H1 (cell line): ENCODE measurements around the gene FAM181A. TPM values are rescaled to one million over a fixed set of nuclear protein-coding genes. Genes with fewer than 3 reads are reported as not detected.
A peak's percentile ranks its signal among the peaks of the same experiment; 100 is the strongest.

Experiments used
- CTCF ChIA-PET: fragments of 300-600 bp; sonication (Branson Sonifier 250); formaldehyde crosslinking; loops from one replicate; lab custom pipeline; 2021; ENCODE audit not compliant: partially characterized antibody; lab: Charles Lee
- POLR2A ChIA-PET: fragments of 300-600 bp; sonication (Branson Sonifier 250); formaldehyde crosslinking; loops from one replicate; lab custom pipeline; 2021; ENCODE audit warnings: inconsistent platforms; ENCODE audit not compliant: partially characterized antibody; lab: Charles Lee
- DNase-seq, 2 experiments: peaks; one replicate each; pipeline versions ENCODE4 v3.0.0 to v3.0.0-alpha.2; 2010 to 2022; ENCODE audit warnings: low spot score in 2 of 2, low read depth in 1 of 2, mixed read lengths in 1 of 2
- FAIRE-seq: peaks from 2 replicates; lab custom pipeline; 2011; peaks lifted over from hg19 to GRCh38; lab: Jason Lieb, UNC
- H2AFZ ChIP-seq: 2 replicates; pipeline ENCODE4 v1.8.1; 2012; ENCODE audit warnings: low read length, inconsistent platforms
- H2AK5ac ChIP-seq: 2 replicates; pipeline ENCODE4 v1.6.1; 2013; ENCODE audit warnings: low read depth, low read length
- H2BK120ac ChIP-seq: replicated peaks from 2 replicates; pipeline ENCODE3; 2013; ENCODE audit warnings: low read depth, low read length, inconsistent platforms
- H2BK12ac ChIP-seq: 2 replicates; pipeline ENCODE4 v1.6.1; 2013; ENCODE audit warnings: low read depth, low read length
- H2BK15ac ChIP-seq: 2 replicates; pipeline ENCODE4 v1.6.1; 2013; ENCODE audit warnings: low read length
- H2BK20ac ChIP-seq: 2 replicates; pipeline ENCODE4 v1.6.1; 2013; ENCODE audit warnings: low read length
- H2BK5ac ChIP-seq: 2 replicates; pipeline ENCODE4 v1.6.1; 2013; ENCODE audit warnings: low read depth, low read length
- H3K14ac ChIP-seq: 2 replicates; pipeline ENCODE4 v1.6.1; 2013; ENCODE audit warnings: inconsistent platforms; ENCODE audit not compliant: insufficient read length
- H3K18ac ChIP-seq: 2 replicates; pipeline ENCODE4 v1.6.1; 2013; ENCODE audit warnings: low read length; ENCODE audit errors: extremely low read depth
- H3K23ac ChIP-seq: 2 replicates; pipeline ENCODE4 v1.6.1; 2013; ENCODE audit warnings: inconsistent platforms; ENCODE audit not compliant: insufficient read length
- H3K23me2 ChIP-seq: 2 replicates; pipeline ENCODE4 v1.6.1; 2013; ENCODE audit warnings: low read depth, low read length
- H3K27ac ChIP-seq: 2 replicates; pipeline ENCODE4 v1.6.1; 2011; ENCODE audit warnings: low read depth, low read length, inconsistent platforms
- H3K27me3 ChIP-seq, 4 experiments: replicated peaks in 1 of 4; 1 replicate in 1 of 4; 2 replicates in 3 of 4; pipeline versions ENCODE4 v1.6.1 to v1.8.1; 2011 to 2013; ENCODE audit warnings: low read length in 3 of 4, mild to moderate bottlenecking in 3 of 4, inconsistent platforms in 2 of 4, mixed read lengths in 2 of 4, moderate library complexity in 1 of 4; ENCODE audit not compliant: control insufficient read depth in 3 of 4, insufficient read depth in 3 of 4; ENCODE audit errors: extremely low read depth in 1 of 4
- H3K36me3 ChIP-seq, 4 experiments: 2 replicates each; pipeline versions ENCODE4 v1.6.1 to v1.8.1; 2011 to 2013; ENCODE audit warnings: mild to moderate bottlenecking in 4 of 4, low read length in 3 of 4, moderate library complexity in 2 of 4, control low read depth in 1 of 4, inconsistent platforms in 1 of 4; ENCODE audit not compliant: insufficient read depth in 4 of 4, control insufficient read depth in 2 of 4
- H3K4ac ChIP-seq: replicated peaks from 2 replicates; pipeline ENCODE3; 2013; ENCODE audit warnings: low read length, low read depth, mixed read lengths, inconsistent platforms; ENCODE audit not compliant: insufficient read length
- H3K4me1 ChIP-seq, 4 experiments: replicated peaks in 1 of 4; 1 replicate in 1 of 4; 2 replicates in 3 of 4; pipeline versions ENCODE4 v1.6.1 to v1.8.1; 2011 to 2013; ENCODE audit warnings: low read length in 3 of 4, inconsistent platforms in 2 of 4, mixed read lengths in 1 of 4; ENCODE audit not compliant: insufficient read depth in 4 of 4, control insufficient read depth in 3 of 4
- H3K4me2 ChIP-seq, 2 experiments: 2 replicates each; pipeline versions ENCODE4 v1.6.1 to v1.8.1; 2011 to 2013; ENCODE audit warnings: low read depth in 2 of 2, low read length in 2 of 2, control low read depth in 1 of 2, inconsistent platforms in 1 of 2, mild to moderate bottlenecking in 1 of 2; ENCODE audit not compliant: insufficient read depth in 1 of 2
- H3K4me3 ChIP-seq, 4 experiments: fragments of 200-600, 300-600 bp in 1 of 4; sonication (generic), shearing (Covaris generic), sonication (Bioruptor Twin) in 1 of 4; 2 replicates each; pipeline versions ENCODE4 v1.5.1 to v1.8.1; 2011 to 2016; ENCODE audit warnings: low read length in 4 of 4, low read depth in 3 of 4, control low read depth in 2 of 4, inconsistent platforms in 2 of 4, mild to moderate bottlenecking in 2 of 4, mixed read lengths in 1 of 4, moderate library complexity in 1 of 4; ENCODE audit not compliant: insufficient read depth in 2 of 4; ENCODE audit errors: extremely low read depth in 1 of 4
- H3K56ac ChIP-seq: replicated peaks from 2 replicates; pipeline ENCODE3; 2013; ENCODE audit warnings: low read depth, mild to moderate bottlenecking, mixed read lengths, low read length, inconsistent platforms; ENCODE audit not compliant: insufficient read length
- H3K79me1 ChIP-seq: 2 replicates; pipeline ENCODE4 v1.6.1; 2013; ENCODE audit warnings: low read depth, low read length, control low read depth
- H3K79me2 ChIP-seq, 2 experiments: 2 replicates each; pipeline versions ENCODE4 v1.6.1 to v1.8.1; 2012 to 2013; ENCODE audit warnings: low read length in 2 of 2, mild to moderate bottlenecking in 2 of 2, inconsistent platforms in 1 of 2; ENCODE audit not compliant: insufficient read depth in 2 of 2, control insufficient read depth in 1 of 2
- H3K9ac ChIP-seq, 4 experiments: replicated peaks in 1 of 4; 1 replicate in 1 of 4; 2 replicates in 3 of 4; pipeline versions ENCODE4 v1.6.1 to v1.8.1; 2011 to 2013; ENCODE audit warnings: low read depth in 3 of 4, low read length in 3 of 4, control low read depth in 2 of 4, mild to moderate bottlenecking in 2 of 4, moderate library complexity in 2 of 4, inconsistent platforms in 1 of 4; ENCODE audit errors: extremely low read depth in 1 of 4
- H3K9me3 ChIP-seq, 2 experiments: 2 replicates each; pipeline versions ENCODE4 v1.6.1 to v1.8.1; 2012 to 2013; ENCODE audit warnings: mild to moderate bottlenecking in 2 of 2, moderate library complexity in 2 of 2, control low read depth in 1 of 2, inconsistent platforms in 1 of 2, low read depth in 1 of 2, low read length in 1 of 2, mixed read lengths in 1 of 2; ENCODE audit not compliant: insufficient read depth in 2 of 2
- H4K20me1 ChIP-seq, 2 experiments: replicated peaks in 1 of 2; 2 replicates each; pipeline versions ENCODE3 to v1.8.1; 2011 to 2013; ENCODE audit warnings: inconsistent platforms in 2 of 2, low read length in 2 of 2, mild to moderate bottlenecking in 1 of 2; ENCODE audit not compliant: insufficient read depth in 2 of 2, control insufficient read depth in 1 of 2
- H4K5ac ChIP-seq: 2 replicates; pipeline ENCODE4 v1.6.1; 2013; ENCODE audit warnings: low read length, low read depth, mixed read lengths, inconsistent platforms; ENCODE audit not compliant: insufficient read length
- H4K8ac ChIP-seq: 2 replicates; pipeline ENCODE4 v1.8.0; 2013; ENCODE audit warnings: mild to moderate bottlenecking, moderate library complexity, low read length, inconsistent platforms; ENCODE audit not compliant: insufficient read depth; ENCODE audit errors: extremely low read depth
- H4K91ac ChIP-seq: replicated peaks from 2 replicates; pipeline ENCODE3; 2013; ENCODE audit warnings: low read length, mixed read lengths, inconsistent platforms; ENCODE audit not compliant: insufficient read length
- ATF2 ChIP-seq: IDR thresholded peaks from 2 replicates; pipeline ENCODE4 v1.6.1; 2012; ENCODE audit warnings: low read length, inconsistent platforms
- CBX5 ChIP-seq: fragments of 300-800, 300-1000 bp; sonication (generic); IDR thresholded peaks from 2 replicates; pipeline ENCODE4 v1.7.1; 2016; ENCODE audit warnings: antibody characterized with exemption, low read length, low read depth
- FOSL1 ChIP-seq: IDR thresholded peaks from 2 replicates; pipeline ENCODE4 v1.6.1; 2011; ENCODE audit warnings: mild to moderate bottlenecking, low read depth, low read length, moderate library complexity; ENCODE audit not compliant: insufficient read depth
- KDM4A ChIP-seq: IDR thresholded peaks from one replicate; pipeline ENCODE4 v1.7.1; 2012; ENCODE audit warnings: low read depth, mild to moderate bottlenecking, moderate library complexity, low read length, inconsistent platforms; ENCODE audit not compliant: severe bottlenecking
- RNF2 ChIP-seq: fragments of 200-900, 300-1000 bp; sonication (generic); IDR thresholded peaks from 2 replicates; pipeline ENCODE4 v1.7.1; 2016; ENCODE audit warnings: borderline replicate concordance, low read depth, mild to moderate bottlenecking, antibody characterized with exemption, low read length; ENCODE audit not compliant: poor library complexity, severe bottlenecking; ENCODE audit errors: missing control alignments
- RXRA ChIP-seq: IDR thresholded peaks from 2 replicates; pipeline ENCODE4 v1.6.1; 2011; ENCODE audit warnings: low read depth, mild to moderate bottlenecking, low read length, moderate library complexity; ENCODE audit not compliant: insufficient read depth
- YY1 ChIP-seq: IDR thresholded peaks from 2 replicates; pipeline ENCODE4 v1.6.1; 2011; ENCODE audit warnings: low read depth, mild to moderate bottlenecking, low read length
- WGBS, 2 experiments: shearing (Covaris generic) in 1 of 2; methylation state at CpG; one replicate each; pipeline versions ENCODE4 v1.1.6 to v1.1.7; 2013 to 2015; ENCODE audit warnings: low lambda C conversion rate in 2 of 2, mixed read lengths in 2 of 2, inconsistent platforms in 1 of 2, low coverage in 1 of 2, missing lambda C conversion rate in 1 of 2; ENCODE audit not compliant: insufficient replicate concordance in 2 of 2, insufficient coverage in 1 of 2, insufficient read length in 1 of 2; ENCODE audit errors: extremely low coverage in 1 of 2, missing lambda C conversion rate in 1 of 2; 5-methylcytosine and 5-hydroxymethylcytosine counted together
- polyA plus RNA-seq, 7 experiments: library from polyadenylated mRNA; depleted of rRNA in 3 of 7; stranded (reverse) in 5 of 7; unstranded in 2 of 7; fragments of >200 nt in 5 of 7; fragments of 200-250 nt in 2 of 7; gene quantifications; 1 replicate in 5 of 7; 2 replicates in 1 of 7; 4 replicates in 1 of 7; pipeline versions ENCODE4 v1.2.1 to v1.2.3, GENCODE V29; 2011 to 2013; ENCODE audit warnings: missing spikeins in 2 of 7, mixed read lengths in 2 of 7
- total RNA-seq: library from RNA; stranded (reverse); fragmentation: NEBNext Ultra II Directional; extraction: Animal tissue kit (Norgen Biotek cat#: 25700); gene quantifications from 2 replicates; pipeline ENCODE4 v1.2.1, GENCODE V29; 2021

FAM181A gene
- total and polyA plus RNA-seq, 2 of the 8 experiments (the other 6 are each of a cell fraction or from before 2014, with no cell fraction given) = not detected

DNA sequence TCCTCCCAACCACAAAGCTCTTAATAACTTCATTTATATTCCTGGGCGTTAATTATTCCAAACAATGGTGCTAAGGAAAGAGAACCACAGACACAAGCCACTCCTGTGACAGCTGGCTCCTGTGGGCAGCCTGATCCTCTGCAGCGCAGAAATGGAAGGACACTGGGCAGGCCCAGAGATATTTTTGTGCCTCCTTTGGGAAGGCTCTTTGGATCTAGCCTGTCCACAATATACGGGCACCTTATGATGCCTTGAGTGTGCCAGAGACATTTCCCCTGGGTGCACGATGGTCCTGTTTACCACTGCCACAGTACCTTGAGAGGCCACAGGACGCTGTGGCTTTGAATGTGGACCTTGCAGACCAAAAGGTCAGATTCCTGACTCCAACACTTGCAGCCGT is 47.2 kb downstream of the FAM181A start:
- POLR2A ChIA-PET = interaction anchor here (0.9 kb wide), 1 partner anchor 10 kb away, joined by 3 read pairs; no protein-coding TSS in a partner anchor
- CTCF ChIA-PET = interaction anchor here (1.1 to 7.8 kb wide), 9 partner anchors 10 to 68 kb away, joined by 3 to 81 read pairs (median 7); no protein-coding TSS in a partner anchor

More for the DNA sequence above, 47.2 kb downstream of the FAM181A start:
- Histone ChIP-seq H3K23ac (no peak overlapping the region), H2BK5ac (no peak overlapping the region), H3K4ac (no peak overlapping the region), H2AFZ (no peak overlapping the region), H3K4me1 (peaks cover 0 to 3% (median 0%) of the 10 kb centered on the region in 4 experiments; a peak in 1 of 7 replicates), H4K8ac (no peak overlapping the region), H3K18ac (no peak overlapping the region), H3K9me3 (no peaks in the 10 kb centered on the region), H3K79me2 (no peaks in the 10 kb centered on the region), H3K9ac (no peak overlapping the region), H3K56ac (no peak overlapping the region), H3K79me1 (no peaks in the 10 kb centered on the region), H3K4me2 (no peak overlapping the region), H3K23me2 (no peaks in the 10 kb centered on the region), H2AK5ac (peak overlapping the region; percentile 28; the same call in 1 of the 2 replicates), H3K36me3 (no peaks in the 10 kb centered on the region), H3K14ac (no peak overlapping the region), H3K27me3 (no peaks in the 10 kb centered on the region; a peak in 1 of 7 replicates), H3K27ac (no peak overlapping the region), H4K5ac (no peak overlapping the region), H2BK120ac (no peak overlapping the region), H2BK12ac (0 out of 2 replicates have a peak overlapping the region, but pooled peaks have one; percentile 60), H4K91ac (no peak overlapping the region), H3K4me3 (no peak overlapping the region), H4K20me1 (no peaks in the 10 kb centered on the region), H2BK20ac (no peak overlapping the region), H2BK15ac (no peak overlapping the region)
- TF ChIP-seq CBX5 = no peak
- TF ChIP-seq KDM4A = no peak
- no peak for TF ChIP-seq RXRA
- TF ChIP-seq ATF2 = no peak
- TF ChIP-seq YY1 = no peak
- no peak for TF ChIP-seq RNF2
- no peak for TF ChIP-seq FOSL1
- FAIRE-seq = no peak
- 90% methylated on average over 6 of the region's 6 CpGs; no CpG with 5 or more reads in 1 of the 2 experiments for WGBS, 2 experiments
- no peak for DNase-seq
